ENCODE data around the gene CBFA2T2. TPM values are rescaled to one million over a fixed set of nuclear protein-coding genes. Genes with fewer than 3 reads are reported as not detected.

Gene CBFA2T2
- total RNA-seq, 2 donors from 2014 or later, result 14.8 to 18.0 TPM

- no peak for TF ChIP-seq CTCF (IDR thresholded peaks at IDR 0.05)
- ATAC-seq (ENCODE audit: insufficient number of reproducible peaks, low FRiP score, low read depth) (peak; percentile 76), DNase-seq (ENCODE audit: low spot score) (no peak)
- Histone ChIP-seq H3K4me1 (ENCODE audit: control insufficient read depth in 1 of 2, low read depth in 2 of 2) (peaks cover 6 to 21% of the 10 kb centered on the region in 2 donors), H3K27me3 (replicated peaks; ENCODE audit: insufficient read depth) (no peaks in the 10 kb centered on the region), H3K9me3 (no peaks in the 10 kb centered on the region), H3K4me3 (peak overlapping the region; percentile 47), H3K27ac (peak overlapping the region; percentile 26 to 31), H3K36me3 (no peaks in the 10 kb centered on the region)
These were observed 65.1 kb downstream of the CBFA2T2 start for GRCh38 chr20:33554914-33555420.

- no peaks in the 10 kb centered on the region for H3K36me3 ChIP-seq
- no peak for DNase-seq (ENCODE audit: low spot score)
- no peaks in the 10 kb centered on the region for H3K9me3 ChIP-seq
These were observed 65.9 kb downstream of the CBFA2T2 start for GRCh38 chr20:33555755-33556154.

GRCh38 chr20:33556246-33556645 lies 66.3 kb downstream of the CBFA2T2 start:
- no peaks in the 10 kb centered on the region for H3K36me3 ChIP-seq
- no peak overlapping the region for H3K4me3 ChIP-seq
- TF ChIP-seq CTCF (IDR thresholded peaks at IDR 0.05), result no peak
- ATAC-seq (ENCODE audit: insufficient number of reproducible peaks, low FRiP score, low read depth) (no peak), DNase-seq (ENCODE audit: low spot score) (no peak)
- H3K27me3 ChIP-seq (replicated peaks; ENCODE audit: insufficient read depth), result no peaks in the 10 kb centered on the region
- H3K9me3 ChIP-seq, result no peaks in the 10 kb centered on the region
- peak overlapping the region in 1 of 2 donors; percentile 31 for H3K27ac ChIP-seq
- H3K4me1 ChIP-seq (ENCODE audit: control insufficient read depth in 1 of 2, low read depth in 2 of 2), result peaks cover 6 to 21% of the 10 kb centered on the region in 2 donors

More at GRCh38 chr20:33555755-33556154, 65.9 kb downstream of the CBFA2T2 start:
- Histone ChIP-seq H3K4me3 (no peak overlapping the region), H3K4me1 (ENCODE audit: control insufficient read depth in 1 of 2, low read depth in 2 of 2) (peaks cover 6 to 21% of the 10 kb centered on the region in 2 donors), H3K27me3 (replicated peaks; ENCODE audit: insufficient read depth) (no peaks in the 10 kb centered on the region), H3K27ac (peak overlapping the region in 1 of 2 donors; percentile 31)
- ATAC-seq (ENCODE audit: insufficient number of reproducible peaks, low FRiP score, low read depth), result no peak
- no peak for TF ChIP-seq CTCF (IDR thresholded peaks at IDR 0.05)

- Histone ChIP-seq H3K36me3 (no peaks in the 10 kb centered on the region), H3K4me1 (ENCODE audit: control insufficient read depth in 1 of 2, low read depth in 2 of 2) (peaks cover 11 to 36% of the 10 kb centered on the region in 2 donors), H3K9me3 (no peaks in the 10 kb centered on the region), H3K27me3 (replicated peaks; ENCODE audit: insufficient read depth) (no peaks in the 10 kb centered on the region), H3K27ac (no peak overlapping the region), H3K4me3 (no peak overlapping the region)
- no peak for TF ChIP-seq CTCF (IDR thresholded peaks at IDR 0.05)
- ATAC-seq (ENCODE audit: insufficient number of reproducible peaks, low FRiP score, low read depth), result no peak
- no peak for DNase-seq (ENCODE audit: low spot score)
These were observed 68.7 kb downstream of the CBFA2T2 start for GRCh38 chr20:33558348-33559144.

- Histone ChIP-seq H3K9me3 (no peaks in the 10 kb centered on the region), H3K36me3 (no peaks in the 10 kb centered on the region), H3K27me3 (replicated peaks; ENCODE audit: insufficient read depth) (no peaks in the 10 kb centered on the region), H3K27ac (no peak overlapping the region), H3K4me1 (ENCODE audit: control insufficient read depth in 1 of 2, low read depth in 2 of 2) (peaks cover 10 to 32% of the 10 kb centered on the region in 2 donors), H3K4me3 (no peak overlapping the region)
- no peak for ATAC-seq (ENCODE audit: insufficient number of reproducible peaks, low FRiP score, low read depth)
- no peak for DNase-seq (ENCODE audit: low spot score)
- no peak for TF ChIP-seq CTCF (IDR thresholded peaks at IDR 0.05)
These were observed 69.3 kb downstream of the CBFA2T2 start for GRCh38 chr20:33559212-33559611.

Data from thoracic aorta (tissue), 2 donors.